ENCODE measurements around the gene PLBD2.

The PLBD2 gene

DNA sequence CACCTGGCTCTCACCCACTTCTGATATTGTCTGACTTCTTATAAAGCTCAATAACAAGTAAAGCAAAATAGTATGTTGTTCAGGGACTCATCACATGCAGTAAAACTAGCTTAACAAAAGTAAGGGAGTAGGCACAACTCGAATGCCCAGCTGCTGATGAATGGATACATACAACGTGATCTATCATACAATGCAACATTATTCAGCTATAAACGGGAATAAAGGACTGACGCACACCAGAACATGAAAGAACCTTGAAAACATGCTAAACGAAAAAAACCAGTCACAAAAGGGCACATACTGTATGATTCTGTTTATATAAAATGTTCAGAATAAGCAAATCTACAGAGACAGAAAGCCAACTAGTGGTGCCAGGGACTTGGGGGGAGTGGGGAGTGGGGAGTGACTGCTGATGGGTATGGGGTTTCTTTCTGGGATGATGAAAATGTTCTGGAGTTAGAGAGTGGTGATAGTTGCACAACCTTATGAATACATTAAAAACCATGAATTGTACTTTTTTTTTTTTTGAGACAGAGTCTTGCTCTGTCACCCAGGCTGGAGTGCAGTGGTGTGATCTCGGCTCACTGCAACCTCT lies 11.1 kb downstream of the PLBD2 start:
- no peak overlapping the region for H3K4me3 ChIP-seq (replicated peaks; ENCODE audit: low read depth, low read length)
- DNase-seq (ENCODE audit: low read depth), result no peak
- TF ChIP-seq, protein P1, sequence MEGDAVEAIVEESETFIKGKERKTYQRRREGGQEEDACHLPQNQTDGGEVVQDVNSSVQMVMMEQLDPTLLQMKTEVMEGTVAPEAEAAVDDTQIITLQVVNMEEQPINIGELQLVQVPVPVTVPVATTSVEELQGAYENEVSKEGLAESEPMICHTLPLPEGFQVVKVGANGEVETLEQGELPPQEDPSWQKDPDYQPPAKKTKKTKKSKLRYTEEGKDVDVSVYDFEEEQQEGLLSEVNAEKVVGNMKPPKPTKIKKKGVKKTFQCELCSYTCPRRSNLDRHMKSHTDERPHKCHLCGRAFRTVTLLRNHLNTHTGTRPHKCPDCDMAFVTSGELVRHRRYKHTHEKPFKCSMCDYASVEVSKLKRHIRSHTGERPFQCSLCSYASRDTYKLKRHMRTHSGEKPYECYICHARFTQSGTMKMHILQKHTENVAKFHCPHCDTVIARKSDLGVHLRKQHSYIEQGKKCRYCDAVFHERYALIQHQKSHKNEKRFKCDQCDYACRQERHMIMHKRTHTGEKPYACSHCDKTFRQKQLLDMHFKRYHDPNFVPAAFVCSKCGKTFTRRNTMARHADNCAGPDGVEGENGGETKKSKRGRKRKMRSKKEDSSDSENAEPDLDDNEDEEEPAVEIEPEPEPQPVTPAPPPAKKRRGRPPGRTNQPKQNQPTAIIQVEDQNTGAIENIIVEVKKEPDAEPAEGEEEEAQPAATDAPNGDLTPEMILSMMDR (IDR thresholded peaks at IDR 0.05; ENCODE audit: low read length, missing control alignments), result no peak

DNA sequence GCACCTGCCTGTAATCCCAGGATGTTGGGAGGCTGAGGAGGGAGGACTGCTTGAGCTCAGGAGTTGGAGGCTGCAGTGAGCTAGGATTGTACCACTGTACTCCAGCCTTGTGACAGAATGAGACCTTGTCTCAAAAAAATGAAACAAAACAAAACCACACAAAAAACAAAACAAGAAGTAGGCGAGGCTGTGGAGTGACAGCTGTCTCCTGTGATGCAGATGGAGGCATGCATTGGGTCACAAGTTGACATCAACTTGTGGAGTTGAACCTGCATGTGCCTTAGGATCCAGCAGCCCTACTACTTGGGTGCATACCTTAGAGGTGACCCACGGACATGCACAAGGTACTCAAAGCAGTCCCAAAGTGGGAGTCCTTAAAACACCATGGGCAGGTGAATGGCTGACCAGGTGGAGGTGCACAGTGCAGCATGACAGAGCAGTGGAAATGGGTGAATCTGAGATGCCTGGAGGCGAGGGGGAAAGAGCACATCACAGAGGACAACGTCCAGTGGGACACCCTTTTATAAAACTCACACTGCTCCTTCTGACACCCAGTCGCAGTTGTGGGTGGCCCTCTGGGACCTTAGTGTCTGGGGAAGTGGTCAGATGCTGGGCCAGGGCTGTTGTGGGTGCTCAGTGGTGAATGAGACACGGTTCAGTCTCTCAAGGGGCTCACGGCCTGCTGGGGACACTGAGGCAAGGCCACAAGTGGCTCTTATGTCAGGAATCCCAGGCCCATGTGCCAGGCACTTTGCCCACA lies 12.7 kb downstream of the PLBD2 start:
- TF ChIP-seq, protein P1 (IDR thresholded peaks at IDR 0.05; ENCODE audit: low read length, missing control alignments), result no peak
- no peak overlapping the region for H3K4me3 ChIP-seq (replicated peaks; ENCODE audit: low read depth, low read length)
- no peak for DNase-seq (ENCODE audit: low read depth)

DNA sequence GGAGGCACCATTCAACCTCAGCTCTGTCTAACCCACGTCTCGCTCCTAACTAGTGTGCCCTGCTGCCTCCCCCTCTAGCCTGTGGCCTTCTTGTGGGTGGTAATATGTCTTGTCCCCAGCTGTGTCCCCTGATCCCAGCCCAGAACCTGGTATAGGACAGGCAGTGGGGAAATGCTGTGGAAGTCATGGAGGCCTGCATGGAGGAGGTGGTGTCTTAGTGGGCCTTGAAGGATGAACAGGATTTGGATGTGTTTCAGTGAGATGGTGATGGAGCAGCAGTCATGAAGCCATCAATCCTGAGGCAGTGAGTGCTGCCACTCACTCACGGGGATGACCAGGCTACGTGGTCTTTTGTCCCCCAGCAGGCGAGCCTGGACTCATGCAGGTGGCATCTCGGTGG lies 13.4 kb downstream of the PLBD2 start:
- no peak overlapping the region for H3K4me3 ChIP-seq (replicated peaks; ENCODE audit: low read depth, low read length)
- DNase-seq (ENCODE audit: low read depth), result no peak

DNA sequence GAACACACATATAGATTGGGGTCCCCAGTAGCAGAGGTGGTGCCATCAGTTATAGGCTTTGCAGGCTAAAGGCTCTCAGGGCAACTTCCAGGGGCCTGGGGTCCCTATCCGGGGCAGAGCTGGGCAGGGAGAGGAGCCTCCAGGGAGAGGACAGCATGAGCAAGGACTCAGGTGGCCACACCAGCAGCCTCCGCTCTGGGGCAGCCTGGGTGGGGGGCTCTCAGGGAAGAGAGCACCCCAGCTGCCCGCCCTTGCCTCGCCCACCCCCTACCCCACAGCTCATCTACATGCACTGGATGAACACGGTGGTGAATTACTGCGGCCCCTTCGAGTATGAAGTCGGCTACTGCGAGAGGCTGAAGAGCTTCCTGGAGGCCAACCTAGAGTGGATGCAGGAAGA lies 14.0 kb downstream of the PLBD2 start:
- TF ChIP-seq, protein P1 (IDR thresholded peaks at IDR 0.05; ENCODE audit: low read length, missing control alignments), result no peak
- no peak overlapping the region for H3K4me3 ChIP-seq (replicated peaks; ENCODE audit: low read depth, low read length)

More for the DNA sequence above, 13.4 kb downstream of the PLBD2 start:
- TF ChIP-seq, protein P1 (IDR thresholded peaks at IDR 0.05; ENCODE audit: low read length, missing control alignments), result no peak

DNA sequence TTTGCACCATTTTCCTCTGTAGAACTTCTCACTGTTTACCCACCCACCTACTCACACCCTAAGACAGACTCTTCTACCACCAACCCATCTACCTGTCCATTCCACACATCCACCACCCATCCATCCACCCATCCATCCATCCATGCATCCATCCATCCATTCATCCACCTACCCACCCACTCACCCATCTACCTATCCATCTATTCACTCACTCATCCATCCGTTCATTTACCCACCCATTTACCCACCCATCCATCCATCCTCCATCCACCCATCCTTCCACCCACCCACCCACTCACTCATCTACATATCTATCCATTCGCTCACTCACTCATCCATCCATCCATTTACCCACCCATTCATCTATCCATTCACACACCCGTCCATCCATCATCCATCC lies 15.1 kb downstream of the PLBD2 start:
- H3K4me3 ChIP-seq (replicated peaks; ENCODE audit: low read depth, low read length), result no peak overlapping the region
- TF ChIP-seq, protein P1 (IDR thresholded peaks at IDR 0.05; ENCODE audit: low read length, missing control alignments), result no peak
- DNase-seq (ENCODE audit: low read depth), result no peak

More for the DNA sequence above, 14.0 kb downstream of the PLBD2 start:
- DNase-seq (ENCODE audit: low read depth), result no peak

DNA sequence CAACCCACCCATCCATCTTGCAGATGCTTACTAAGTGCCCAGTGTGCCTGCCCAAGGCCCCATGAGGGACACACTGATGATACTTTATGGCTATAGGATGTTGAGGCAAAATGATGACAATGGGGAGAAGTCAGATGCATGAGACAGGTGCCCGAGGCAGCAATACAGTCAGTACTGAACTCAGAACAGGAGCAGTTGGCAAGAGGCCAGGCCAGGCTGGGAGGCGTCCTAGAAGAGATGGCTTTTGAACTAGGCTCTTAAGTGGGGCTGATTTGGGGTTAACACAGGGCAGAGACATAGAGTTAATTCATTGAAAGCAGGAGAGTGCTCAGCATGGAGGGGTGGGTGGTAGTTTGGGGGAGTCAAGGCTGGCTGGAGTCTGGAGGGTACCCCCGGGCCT lies 15.6 kb downstream of the PLBD2 start:
- DNase-seq (ENCODE audit: low read depth), result no peak
- TF ChIP-seq, protein P1 (IDR thresholded peaks at IDR 0.05; ENCODE audit: low read length, missing control alignments), result no peak
- H3K4me3 ChIP-seq (replicated peaks; ENCODE audit: low read depth, low read length), result no peak overlapping the region
